ENCODE results near the gene NLGN1. TPM values are rescaled to one million over a fixed set of nuclear protein-coding genes. Genes with fewer than 3 reads are reported as not detected.

NLGN1 gene
- total and polyA plus RNA-seq, 9 of the 15 experiments (the other 6 are each of a cell fraction or from before 2014, with no cell fraction given): under 0.01 to 0.01 TPM; not detected in 7

GRCh38 chr3:173876476-173876875, 478.9 kb downstream of the NLGN1 start:
- Histone ChIP-seq H3K36me3 (ENCODE audit: control insufficient read depth, insufficient read depth, low read length) (no peaks in the 10 kb centered on the region), H4K20me1 (replicated peaks; ENCODE audit: control insufficient read depth, insufficient read depth, low read length) (no peaks in the 10 kb centered on the region), H3K4me3 (no peak overlapping the region), H3K27me3 (ENCODE audit: control insufficient read depth in 2 of 2, insufficient read depth in 2 of 2, low read length in 2 of 2) (no peaks in the 10 kb centered on the region), H3K9ac (ENCODE audit: insufficient read depth in 1 of 2, low read depth in 2 of 2, low read length in 2 of 2) (no peak overlapping the region), H3K4me2 (ENCODE audit: insufficient read depth, low read length) (no peak overlapping the region), H3K79me2 (ENCODE audit: control insufficient read depth, insufficient read depth, low read length) (no peaks in the 10 kb centered on the region), H3K9me1 (ENCODE audit: control insufficient read depth, insufficient read depth, low read length) (no peaks in the 10 kb centered on the region), H3K9me3 (replicated peaks; ENCODE audit: control insufficient read depth, insufficient read depth, low read depth, low read length) (no peaks in the 10 kb centered on the region), H3K27ac (ENCODE audit: extremely low read depth, low read depth, low read length) (no peak overlapping the region), H3K4me1 (replicated peaks in 1 of 2; ENCODE audit: control insufficient read depth in 2 of 2, insufficient read depth in 2 of 2, low read length in 2 of 2) (no peaks in the 10 kb centered on the region), H2AFZ (ENCODE audit: low read depth, low read length) (no peak overlapping the region)
- POLR2A ChIA-PET: interaction anchor here (0.6 kb wide), 1 partner anchor 56 kb away, joined by 3 read pairs; no protein-coding TSS in a partner anchor
- no peak for ATAC-seq
- FAIRE-seq: no peak
- no TSS peak for BruUV-seq (replicated peaks)
- no peak for DNase-seq (ENCODE audit: extremely low read depth in 1 of 4, low spot score in 3 of 4)
- in situ Hi-C loops (cut with MboI): no loop called here
- intact Hi-C loops (cut with micrococcal nuclease): no loop called here
- CTCF ChIA-PET (ENCODE audit: low intra/inter-chr PET ratio): no interaction called here
- no peak for TF ChIP-seq ESRRA (IDR thresholded peaks at IDR 0.05; ENCODE audit: borderline replicate concordance, low read depth)
- TF ChIP-seq ZNF165 (CRISPR knock-in tag; IDR thresholded peaks at IDR 0.05; ENCODE audit: borderline replicate concordance): no peak
- no peak for TF ChIP-seq SMC3 (conservative IDR thresholded peaks at IDR 0.05; ENCODE audit: insufficient read depth, low read depth, low read length)
- no peak for TF ChIP-seq HMGXB4 (CRISPR knock-in tag; IDR thresholded peaks at IDR 0.05)
- no peak for TF ChIP-seq NRF1 (conservative IDR thresholded peaks at IDR 0.05 in 1 of 2, IDR thresholded peaks at IDR 0.05 in 1 of 2)
- no peak for TF ChIP-seq ZBTB34 (CRISPR knock-in tag; IDR thresholded peaks at IDR 0.05)
- no peak for TF ChIP-seq ZKSCAN1 (IDR thresholded peaks at IDR 0.05; ENCODE audit: low read depth, low read length)
- TF ChIP-seq SIN3B (IDR thresholded peaks at IDR 0.05; ENCODE audit: low read depth): no peak
- TF ChIP-seq ZBTB43 (CRISPR knock-in tag; IDR thresholded peaks at IDR 0.05): no peak
- no peak for TF ChIP-seq MCM3 (IDR thresholded peaks at IDR 0.05)
